ENCODE data around the gene TMEM26.

GRCh38 chr10:61465901-61466632, 12.9 kb upstream of the TMEM26 start:
- TF ChIP-seq CTCF (conservative IDR thresholded peaks at IDR 0.05; ENCODE audit: low read depth, low read length) (peak; percentile 53), EZH2 (IDR thresholded peaks at IDR 0.05; ENCODE audit: low read length, unreplicated experiment) (no peak)
